Left forelimb (tissue), 1 donor: ENCODE data around the gene CFAP45.
"Not testable (repeated sequence)": the region's sequence is repeated elsewhere in the genome, so short reads cannot be mapped to it uniquely, and the experiment has no call there.

ENCODE experiments used
- DNase-seq: peaks from one replicate; pipeline ENCODE4 v3.0.0-alpha.2; 2018; ENCODE audit warnings: low spot score

CFAP45 gene

GRCh38 chr1:159904036-159904435 is 4.1 kb upstream of the CFAP45 start:
- DNase-seq: not testable (repeated sequence)

GRCh38 chr1:159902541-159902940 is 2.6 kb upstream of the CFAP45 start:
- DNase-seq: no peak

DNA sequence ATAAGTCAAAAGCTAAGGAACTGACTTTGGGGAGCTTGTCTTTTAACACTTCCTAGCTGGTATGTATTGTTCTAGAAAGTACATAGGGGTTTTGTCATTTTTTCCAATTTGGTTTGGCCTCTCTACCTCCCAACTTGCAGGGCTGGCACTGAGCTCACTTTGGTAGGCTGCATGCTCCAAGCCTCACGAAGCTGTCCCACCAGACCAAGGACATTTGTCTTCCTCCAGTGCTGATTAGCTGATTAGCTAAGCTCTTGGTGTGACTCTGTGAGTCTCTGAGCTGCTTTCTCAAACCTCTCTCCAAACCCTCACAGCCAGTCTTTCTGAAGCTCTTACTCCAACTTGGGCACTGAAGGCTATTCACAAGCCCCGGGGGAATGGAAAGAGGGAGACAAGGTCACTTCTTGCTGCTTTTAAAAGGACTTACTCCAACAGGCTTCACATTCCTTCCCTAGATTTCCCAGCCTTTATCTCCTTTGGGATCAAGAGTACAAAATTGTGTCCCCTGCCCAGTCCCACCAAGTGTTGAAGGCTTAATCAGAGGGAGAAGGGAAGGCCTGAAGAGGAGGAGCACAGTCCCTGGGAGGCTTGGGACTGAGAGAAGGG is 893 bp upstream of the CFAP45 start:
- no peak for DNase-seq

DNA sequence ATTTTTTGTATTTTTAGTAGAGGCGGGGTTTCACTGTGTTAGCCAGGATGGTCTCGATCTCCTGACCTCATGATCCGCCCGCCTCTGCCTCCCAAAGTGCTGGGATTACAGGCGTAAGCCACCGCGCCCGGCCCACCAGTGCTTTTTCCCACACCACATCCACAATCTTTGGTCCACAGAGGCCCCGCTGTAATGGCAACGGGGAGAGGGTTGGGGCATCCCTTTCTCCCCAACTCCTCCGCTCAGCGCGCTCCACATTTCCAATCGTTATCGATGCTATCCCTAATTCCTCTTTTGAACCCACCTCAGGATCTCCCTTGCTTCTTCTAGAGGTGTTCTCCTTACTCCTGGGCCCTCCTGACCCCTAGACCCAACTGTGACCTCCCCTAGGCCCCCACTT is 331 bp downstream of the CFAP45 start:
- DNase-seq: not testable (repeated sequence)

DNA sequence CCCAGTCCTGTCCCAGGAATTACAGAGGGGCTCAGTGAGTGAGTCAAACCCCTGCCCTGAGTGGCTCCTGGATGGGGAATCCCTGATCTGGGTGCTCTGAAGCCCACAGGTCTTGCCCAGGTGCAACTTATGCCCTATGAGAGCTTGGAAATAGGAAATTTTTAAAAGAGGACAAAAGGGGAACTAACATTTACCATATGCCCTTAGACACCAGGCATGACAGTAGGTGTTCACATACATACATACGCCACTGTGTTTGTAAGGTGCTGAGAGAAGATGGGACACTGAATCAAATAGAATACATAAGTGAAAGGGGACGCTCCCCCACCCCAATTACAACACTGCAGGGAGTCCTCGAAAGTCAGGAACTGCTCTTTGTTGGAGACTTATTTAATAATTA is 1.4 kb downstream of the CFAP45 start:
- no peak for DNase-seq

- no peak for DNase-seq
Measured at GRCh38 chr1:159897962-159898361, 2.0 kb downstream of the CFAP45 start.

GRCh38 chr1:159896546-159896930 is 3.4 kb downstream of the CFAP45 start:
- no peak for DNase-seq

GRCh38 chr1:159895836-159896545 is 4.0 kb downstream of the CFAP45 start:
- DNase-seq: no peak

- no peak for DNase-seq
Measured at GRCh38 chr1:159895286-159895685, 4.7 kb downstream of the CFAP45 start.

DNA sequence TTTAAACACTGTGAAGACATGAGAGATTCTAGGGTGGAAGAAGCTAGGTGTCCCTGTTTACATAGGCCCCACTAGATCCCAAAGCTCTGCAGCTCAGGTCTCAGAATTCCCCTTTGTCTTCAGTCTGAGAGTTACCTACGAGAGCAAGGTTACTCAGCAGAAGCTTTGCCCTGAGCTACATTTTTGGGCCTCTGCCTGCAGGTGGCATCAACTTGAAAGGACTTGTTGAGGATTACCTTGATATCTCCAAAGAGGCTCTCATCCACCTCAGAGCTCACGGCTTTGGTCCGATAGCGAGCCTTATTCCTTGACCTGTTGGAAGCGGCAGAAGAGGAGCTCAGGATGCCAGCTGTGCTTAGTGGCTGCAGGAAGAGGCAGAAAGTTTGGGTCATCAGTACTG is 7.0 kb downstream of the CFAP45 start:
- DNase-seq: no peak

GRCh38 chr1:159891275-159892157 is 8.4 kb downstream of the CFAP45 start:
- DNase-seq: no peak

- DNase-seq: no peak
Measured at GRCh38 chr1:159890390-159890789, 9.6 kb downstream of the CFAP45 start.

DNA sequence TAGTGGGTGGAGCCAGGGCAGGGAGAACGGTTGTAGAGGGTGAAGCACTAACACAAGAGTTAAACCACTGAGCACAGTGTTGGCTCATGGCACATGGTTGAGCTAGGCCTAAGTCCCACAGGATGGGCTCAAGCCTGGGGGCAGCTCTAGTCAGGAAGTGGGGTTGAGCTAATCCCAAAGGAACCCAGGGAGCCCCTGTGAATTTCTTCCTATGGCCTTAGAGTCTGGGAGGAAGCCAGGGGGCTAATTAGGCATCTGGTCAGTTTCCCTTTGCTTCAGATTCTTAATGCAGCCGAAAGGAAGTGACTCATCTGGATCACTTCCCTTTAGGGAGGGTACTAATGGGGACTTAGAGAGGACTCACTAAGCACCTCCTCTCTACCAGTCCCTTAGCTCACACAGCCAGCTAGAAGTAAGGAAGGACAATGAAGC is 10.1 kb downstream of the CFAP45 start:
- DNase-seq: no peak

DNA sequence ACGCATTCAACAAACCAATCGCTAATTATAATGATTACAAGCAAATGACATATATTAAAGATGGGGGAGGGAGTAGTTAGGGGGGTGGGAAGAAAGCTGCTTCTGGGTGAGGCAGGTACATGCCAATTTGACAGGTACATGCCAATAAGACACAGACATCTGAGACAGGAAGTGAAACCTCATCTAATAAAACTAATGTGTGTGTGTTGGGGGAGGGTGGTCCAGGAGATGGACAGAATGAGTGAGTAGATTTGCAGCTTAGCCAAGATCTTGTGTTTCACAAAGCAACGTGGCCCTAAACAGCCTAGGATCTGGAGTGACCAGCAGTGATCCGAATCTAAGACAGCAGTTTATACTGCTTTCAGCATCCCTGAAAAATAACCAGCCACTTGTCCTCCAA is 10.8 kb downstream of the CFAP45 start:
- DNase-seq: no peak

GRCh38 chr1:159884296-159884695 is 15.7 kb downstream of the CFAP45 start:
- no peak for DNase-seq

DNA sequence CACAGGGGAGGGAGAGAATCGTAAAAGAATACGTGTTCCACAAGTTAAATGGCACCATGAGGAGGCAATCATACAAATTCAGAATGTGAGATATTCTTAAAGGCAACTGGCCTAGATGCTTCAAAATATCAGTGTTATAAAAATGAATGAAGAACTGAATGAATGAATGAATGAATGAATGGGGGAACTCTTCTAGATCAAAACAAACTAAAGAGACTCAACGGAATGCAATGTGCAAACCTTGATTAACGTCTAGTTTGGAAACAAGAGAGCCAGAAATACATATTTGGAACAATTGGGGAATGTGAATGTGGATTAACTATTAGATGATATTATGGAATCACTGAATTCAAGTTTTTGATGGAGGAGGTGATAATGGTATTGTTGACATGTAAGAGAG is 16.8 kb downstream of the CFAP45 start:
- DNase-seq: no peak

- DNase-seq: no peak
Measured at GRCh38 chr1:159882527-159882862, 17.5 kb downstream of the CFAP45 start.

- no peak for DNase-seq
Measured at GRCh38 chr1:159881622-159882526, 18.1 kb downstream of the CFAP45 start.

- DNase-seq: no peak
Measured at GRCh38 chr1:159880430-159880829, 19.5 kb downstream of the CFAP45 start.

- DNase-seq: no peak
Measured at GRCh38 chr1:159879977-159880376, 20.0 kb downstream of the CFAP45 start.

DNA sequence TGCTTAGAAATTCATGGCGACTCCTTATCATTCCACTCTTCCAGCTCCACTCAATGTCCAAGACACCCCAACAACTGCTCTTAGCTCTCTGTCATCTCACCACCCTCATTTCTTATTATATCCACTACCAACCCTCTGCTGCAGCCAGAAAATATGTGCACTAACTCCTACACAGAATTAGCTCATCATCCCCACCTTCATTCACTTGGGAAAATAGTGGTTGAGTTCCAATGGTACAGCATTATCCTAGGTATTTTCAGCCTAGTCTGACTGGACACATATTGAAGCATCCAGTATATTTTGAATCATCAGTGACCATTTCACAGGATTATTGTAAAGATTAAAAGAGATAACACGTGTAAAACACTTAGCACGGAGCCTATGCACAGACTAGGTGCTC is 20.8 kb downstream of the CFAP45 start:
- no peak for DNase-seq
